Measurements from ENCODE around the gene RGS13.

- TF ChIP-seq CTCF (IDR thresholded peaks at IDR 0.05) (no peak), POLR2A (IDR thresholded peaks at IDR 0.05) (no peak)
Observed at GRCh38 chr1:192592981-192593708, 42.8 kb upstream of the RGS13 start.

Data from adrenal gland (tissue), 5 donors.